Measurements from ENCODE around the gene CCDC136.

The CCDC136 gene

GRCh38 chr7:128830231-128831177 is 38.7 kb downstream of the CCDC136 start, which contains the start of gene FLNC:
FLNC (plus strand) TSS chr7:128830406; CDS start chr7:128830638, 232 bp downstream.
- peak within 1 kb of the TSS; percentile 80 for H3K4me3 ChIP-seq (ENCODE audit: control insufficient read depth, low read depth, low read length)
- peak; percentile 42 for DNase-seq (ENCODE audit: low read depth)
- TF ChIP-seq CTCF (conservative IDR thresholded peaks at IDR 0.05; ENCODE audit: control insufficient read depth, insufficient read depth, low read depth, low read length): no peak

- DNase-seq (ENCODE audit: low read depth): peak; percentile 50
- TF ChIP-seq CTCF (conservative IDR thresholded peaks at IDR 0.05; ENCODE audit: control insufficient read depth, insufficient read depth, low read depth, low read length): no peak
- H3K4me3 ChIP-seq (ENCODE audit: control insufficient read depth, low read depth, low read length): peak overlapping the region; percentile 80
These were observed 39.6 kb downstream of the CCDC136 start for GRCh38 chr7:128831178-128831993.

- DNase-seq (ENCODE audit: low read depth): peak; percentile 51
- H3K4me3 ChIP-seq (ENCODE audit: control insufficient read depth, low read depth, low read length): peak overlapping the region; percentile 80
- no peak for TF ChIP-seq CTCF (conservative IDR thresholded peaks at IDR 0.05; ENCODE audit: control insufficient read depth, insufficient read depth, low read depth, low read length)
These were observed 40.5 kb downstream of the CCDC136 start for GRCh38 chr7:128831994-128832879.

GRCh38 chr7:128832880-128833147 is 41.0 kb downstream of the CCDC136 start:
- peak overlapping the region; percentile 80 for H3K4me3 ChIP-seq (ENCODE audit: control insufficient read depth, low read depth, low read length)
- DNase-seq (ENCODE audit: low read depth): no peak
- TF ChIP-seq CTCF (conservative IDR thresholded peaks at IDR 0.05; ENCODE audit: control insufficient read depth, insufficient read depth, low read depth, low read length): no peak

- H3K4me3 ChIP-seq (ENCODE audit: control insufficient read depth, low read depth, low read length): peak overlapping the region; percentile 80
- peak; percentile 92 for DNase-seq (ENCODE audit: low read depth)
- TF ChIP-seq CTCF (conservative IDR thresholded peaks at IDR 0.05; ENCODE audit: control insufficient read depth, insufficient read depth, low read depth, low read length): no peak
These were observed 41.6 kb downstream of the CCDC136 start for GRCh38 chr7:128833148-128833945.

Data from fibroblast of mammary gland (primary cell).